GM06990 (cell line): ENCODE results near the gene CRYBG2.

ENCODE experiments used
- DNase-seq: peaks from one replicate; pipeline ENCODE4 v3.0.0-alpha.2; 2011; ENCODE audit not compliant: insufficient read length; ENCODE audit errors: extremely low read depth
- H3K27me3 ChIP-seq: replicated peaks from 2 replicates; pipeline ENCODE4 v1.6.0; 2011; ENCODE audit warnings: low read length; ENCODE audit not compliant: control insufficient read depth, insufficient read depth
- H3K36me3 ChIP-seq: 2 replicates; pipeline ENCODE4 v1.5.1; 2011; ENCODE audit warnings: low read length; ENCODE audit not compliant: control insufficient read depth, insufficient read depth
- H3K4me3 ChIP-seq: replicated peaks from 2 replicates; pipeline ENCODE4 v1.5.1; 2011; ENCODE audit warnings: low read depth, mild to moderate bottlenecking, control low read depth, low read length
- CTCF ChIP-seq: IDR thresholded peaks from 2 replicates; pipeline ENCODE4 v1.5.1; 2011; ENCODE audit warnings: low read length, control low read depth, mild to moderate bottlenecking, inconsistent platforms; ENCODE audit not compliant: insufficient read depth, poor library complexity, severe bottlenecking

CRYBG2 gene

GRCh38 chr1:26350343-26350700 lies 3.6 kb downstream of the CRYBG2 start:
- no peak overlapping the region for H3K4me3 ChIP-seq
- DNase-seq = no peak
- H3K36me3 ChIP-seq = no peaks in the 10 kb centered on the region
- no peaks in the 10 kb centered on the region; the same call in none of the 2 replicates for H3K27me3 ChIP-seq
- no peak for TF ChIP-seq CTCF

- Histone ChIP-seq H3K36me3 (no peaks in the 10 kb centered on the region), H3K4me3 (no peak overlapping the region), H3K27me3 (no peaks in the 10 kb centered on the region; the same call in none of the 2 replicates)
- TF ChIP-seq CTCF = no peak
- DNase-seq = no peak
Observed at GRCh38 chr1:26349877-26350244, 4.1 kb downstream of the CRYBG2 start.

- Histone ChIP-seq H3K36me3 (no peaks in the 10 kb centered on the region), H3K27me3 (no peaks in the 10 kb centered on the region; the same call in 1 of the 2 replicates), H3K4me3 (no peak overlapping the region)
- no peak for TF ChIP-seq CTCF
- DNase-seq = no peak
Observed at GRCh38 chr1:26349188-26349876, 4.6 kb downstream of the CRYBG2 start.

GRCh38 chr1:26346274-26347033 lies 7.5 kb downstream of the CRYBG2 start:
- H3K36me3 ChIP-seq = no peaks in the 10 kb centered on the region
- no peak for TF ChIP-seq CTCF
- DNase-seq = no peak
- no peak overlapping the region for H3K4me3 ChIP-seq
- no peaks in the 10 kb centered on the region; the same call in 1 of the 2 replicates for H3K27me3 ChIP-seq

GRCh38 chr1:26345718-26346117 lies 8.2 kb downstream of the CRYBG2 start:
- Histone ChIP-seq H3K27me3 (no peaks in the 10 kb centered on the region; the same call in 1 of the 2 replicates), H3K4me3 (no peak overlapping the region), H3K36me3 (no peaks in the 10 kb centered on the region)
- no peak for TF ChIP-seq CTCF
- no peak for DNase-seq
